Right cardiac atrium (tissue), 5 donors: ENCODE data around the gene TAF8. TPM values are rescaled to one million over a fixed set of nuclear protein-coding genes. Genes with fewer than 3 reads are reported as not detected.

Experiments used
- ATAC-seq, 2 donors: fragments of 200-7000 bp; cut with Tn5 transposase; one replicate each; pipeline versions ENCODE4 v1.8.0 to v1.9.1; 2020; ENCODE audit warnings: moderate library complexity in 2 of 2, mild to moderate bottlenecking in 1 of 2
- DNase-seq, 3 donors: peaks; one replicate each; pipeline ENCODE4 v3.0.0-alpha.2; 2020
- H3K27ac ChIP-seq: one replicate; pipeline ENCODE4 v1.5.1; 2013; ENCODE audit warnings: mild to moderate bottlenecking, low read length, control low read depth, moderate library complexity
- H3K27me3 ChIP-seq: one replicate; pipeline ENCODE4 v1.6.1; 2013; ENCODE audit not compliant: control insufficient read depth, insufficient read depth
- H3K4me1 ChIP-seq: one replicate; pipeline ENCODE4 v1.6.1; 2013; ENCODE audit warnings: low read length; ENCODE audit not compliant: control insufficient read depth, insufficient read depth
- H3K4me3 ChIP-seq: one replicate; pipeline ENCODE4 v1.5.1; 2013; ENCODE audit warnings: low read length, control low read depth
- H3K9me3 ChIP-seq: one replicate; pipeline ENCODE4 v1.6.1; 2013; ENCODE audit warnings: low read length; ENCODE audit not compliant: control insufficient read depth
- whole genome bisulfite sequencing: extraction: QIAGEN DNeasy Blood & Tissue Kit; methylation state at CpG from one replicate; pipeline ENCODE4 v1.1.7; 2013; 5-methylcytosine and 5-hydroxymethylcytosine counted together
- intact Hi-C, 4 donors: fragments of 100-400 bp; cut with DNase I; formaldehyde crosslinking; loops; one replicate each; pipeline versions ENCODE4 v1.11.0 to v1.14.0; 2022 to 2023
- polyA plus RNA-seq: library from polyadenylated mRNA; stranded (reverse); fragments of 200-250 nt; gene quantifications from one replicate; pipeline ENCODE4 v1.2.3, GENCODE V29; 2013
- total RNA-seq, 4 donors: library from RNA; stranded (reverse); fragmentation: NEBNext Ultra II Directional; extraction: Animal tissue kit (Norgen Biotek cat#: 25700); gene quantifications; one replicate each; pipeline ENCODE4 v1.2.1, GENCODE V29; 2021
- donor health status: healthy with polysubstance abuse.
- donor health status: DM: no; HTN: yes; CAD: no.
- donor health status: DM: no; HTN: no; CAD: no.
- donor health status: DM: no; HTN: yes; CAD: no; lungs with severe emphysema.
- donor health status: DM: yes; HTN: yes; CAD: no.

Gene TAF8
- total and polyA plus RNA-seq, 5 donors = 21.6 to 29.6 (median 25.9) TPM

- WGBS = 77% methylated on average over 2 of the region's 2 CpGs
- intact Hi-C loops = no loop called here
- Histone ChIP-seq H3K27me3 (no peaks in the 10 kb centered on the region), H3K9me3 (no peaks in the 10 kb centered on the region), H3K4me1 (no peaks in the 10 kb centered on the region), H3K4me3 (no peak overlapping the region), H3K27ac (no peak overlapping the region)
- DNase-seq (no peak), ATAC-seq (no peak)
These were observed 37.2 kb upstream of the TAF8 start for GRCh38 chr6:42013134-42013516.

GRCh38 chr6:42017021-42017643, 33.2 kb upstream of the TAF8 start:
- intact Hi-C loops = no loop called here
- peak in 1 of 3 donors; percentile 54 for DNase-seq
- Histone ChIP-seq H3K9me3 (no peaks in the 10 kb centered on the region), H3K4me3 (no peak overlapping the region), H3K27ac (no peak overlapping the region), H3K27me3 (no peaks in the 10 kb centered on the region), H3K4me1 (peaks cover 8% of the 10 kb centered on the region)
- peak; percentile 52 to 56 for ATAC-seq
- 38% methylated on average over 4 of the region's 4 CpGs for WGBS

GRCh38 chr6:42020967-42021366, 29.4 kb upstream of the TAF8 start:
- H3K4me3 ChIP-seq = no peak overlapping the region
- no peak for ATAC-seq
- WGBS = 93% methylated on average over 8 of the region's 8 CpGs
- no peak overlapping the region for H3K27ac ChIP-seq
- H3K9me3 ChIP-seq = no peaks in the 10 kb centered on the region
- DNase-seq = no peak
- intact Hi-C loops = no loop called here
- no peaks in the 10 kb centered on the region for H3K27me3 ChIP-seq
- peaks cover 8% of the 10 kb centered on the region for H3K4me1 ChIP-seq

- peak; percentile 22 to 46 for ATAC-seq
- Histone ChIP-seq H3K27me3 (no peaks in the 10 kb centered on the region), H3K4me3 (no peak overlapping the region), H3K9me3 (no peaks in the 10 kb centered on the region), H3K4me1 (peaks cover 8% of the 10 kb centered on the region), H3K27ac (no peak overlapping the region)
- 49% methylated on average over 12 of the region's 12 CpGs for WGBS
- intact Hi-C loops = no loop called here
- peak in 1 of 3 donors; percentile 53 for DNase-seq
These were observed 28.2 kb upstream of the TAF8 start for GRCh38 chr6:42021847-42022754.

GRCh38 chr6:42022755-42023384, 27.5 kb upstream of the TAF8 start:
- no peak overlapping the region for H3K4me3 ChIP-seq
- no peaks in the 10 kb centered on the region for H3K9me3 ChIP-seq
- no peaks in the 10 kb centered on the region for H3K27me3 ChIP-seq
- intact Hi-C loops = no loop called here
- H3K4me1 ChIP-seq = peaks cover 8% of the 10 kb centered on the region
- ATAC-seq (peak in 1 of 2 donors; percentile 8), DNase-seq (peak in 1 of 3 donors; percentile 43)
- 90% methylated on average over 14 of the region's 14 CpGs for WGBS
- H3K27ac ChIP-seq = no peak overlapping the region

GRCh38 chr6:42025066-42025844, 25.1 kb upstream of the TAF8 start:
- no peaks in the 10 kb centered on the region for H3K9me3 ChIP-seq
- intact Hi-C loops = no loop called here
- peak in 1 of 3 donors; percentile 28 for DNase-seq
- H3K4me3 ChIP-seq = no peak overlapping the region
- no peaks in the 10 kb centered on the region for H3K27me3 ChIP-seq
- 84% methylated on average over 11 of the region's 11 CpGs for WGBS
- H3K27ac ChIP-seq = no peak overlapping the region
- no peak for ATAC-seq
- H3K4me1 ChIP-seq = peaks cover 14% of the 10 kb centered on the region

GRCh38 chr6:42025845-42026243, 24.5 kb upstream of the TAF8 start:
- Histone ChIP-seq H3K4me1 (peaks cover 15% of the 10 kb centered on the region), H3K27ac (no peak overlapping the region), H3K9me3 (no peaks in the 10 kb centered on the region), H3K27me3 (no peaks in the 10 kb centered on the region), H3K4me3 (no peak overlapping the region)
- 82% methylated on average over 7 of the region's 7 CpGs for WGBS
- no peak for ATAC-seq
- DNase-seq = no peak
- intact Hi-C loops = no loop called here

GRCh38 chr6:42026540-42026939, 23.8 kb upstream of the TAF8 start:
- H3K4me3 ChIP-seq = no peak overlapping the region
- peaks cover 17% of the 10 kb centered on the region for H3K4me1 ChIP-seq
- H3K27me3 ChIP-seq = no peaks in the 10 kb centered on the region
- intact Hi-C loops = no loop called here
- 83% methylated on average over 4 of the region's 4 CpGs for WGBS
- DNase-seq (peak in 1 of 3 donors; percentile 26), ATAC-seq (no peak)
- H3K27ac ChIP-seq = no peak overlapping the region
- H3K9me3 ChIP-seq = no peaks in the 10 kb centered on the region

- intact Hi-C loops = no loop called here
- H3K4me1 ChIP-seq = peaks cover 12% of the 10 kb centered on the region
- DNase-seq (peak in 2 of 3 donors; percentile 50 to 61), ATAC-seq (peak; percentile 80 to 89)
- peak overlapping the region; percentile 30 for H3K27ac ChIP-seq
- 57% methylated on average over 17 of the region's 17 CpGs for WGBS
- no peaks in the 10 kb centered on the region for H3K9me3 ChIP-seq
- H3K27me3 ChIP-seq = no peaks in the 10 kb centered on the region
- H3K4me3 ChIP-seq = no peak overlapping the region
These were observed 21.9 kb upstream of the TAF8 start for GRCh38 chr6:42028234-42029061.

- intact Hi-C loops = no loop called here
- DNase-seq (peak in 1 of 3 donors; percentile 50), ATAC-seq (no peak)
- WGBS = 92% methylated on average over 6 of the region's 6 CpGs
- H3K4me1 ChIP-seq = peaks cover 12% of the 10 kb centered on the region
- H3K27ac ChIP-seq = no peak overlapping the region
- no peaks in the 10 kb centered on the region for H3K27me3 ChIP-seq
- H3K4me3 ChIP-seq = no peak overlapping the region
- H3K9me3 ChIP-seq = no peaks in the 10 kb centered on the region
These were observed 21.1 kb upstream of the TAF8 start for GRCh38 chr6:42029062-42029685.
